A549 (cell line): Measurements from ENCODE around the gene CCDC50. TPM values are rescaled to one million over a fixed set of nuclear protein-coding genes. Genes with fewer than 3 reads are reported as not detected.

Experiments used
- ATAC-seq, 2 experiments: fragments of 200-7000 bp in 1 of 2; fragments of >200 bp in 1 of 2; cut with Nextera tagmentation in 1 of 2; cut with Tn5 transposase in 1 of 2; 3 replicates each; pipeline versions ENCODE4 v1.8.0 to v1.9.1; 2018 to 2020; ENCODE audit warnings: mild to moderate bottlenecking in 1 of 2, moderate library complexity in 1 of 2
- CTCF ChIA-PET: fragments of 300-600 bp; sonication (Branson Sonifier 250); formaldehyde crosslinking; extraction: SDS; loops from one replicate; lab custom pipeline; 2021; ENCODE audit warnings: antibody characterized with exemption, inconsistent platforms; lab: Yijun Ruan, JAX
- POLR2A ChIA-PET: fragments of 350-600 bp; formaldehyde crosslinking; extraction: SDS; loops from one replicate; lab custom pipeline; 2021; ENCODE audit warnings: antibody characterized with exemption, inconsistent platforms; lab: Yijun Ruan, JAX
- DNase-seq, 2 experiments: peaks; one replicate each; pipeline versions ENCODE4 v3.0.0 to v3.0.0-alpha.2; 2011 to 2016; ENCODE audit warnings: low read depth in 1 of 2, low spot score in 1 of 2
- FAIRE-seq: peaks from 2 replicates; lab custom pipeline; 2011; peaks lifted over from hg19 to GRCh38; lab: Jason Lieb, UNC
- H3K27ac ChIP-seq, 2 experiments: fragments of >200 bp; sonication (Bioruptor Twin); formaldehyde crosslinking; 3 replicates each; pipeline ENCODE4 v1.5.1; 2016 to 2017
- H3K4me1 ChIP-seq: fragments of >200 bp; sonication (Bioruptor Twin); formaldehyde crosslinking; 3 replicates; pipeline ENCODE4 v1.6.1; 2016
- H3K4me2 ChIP-seq: fragments of >200 bp; sonication (Bioruptor Twin); formaldehyde crosslinking; 3 replicates; pipeline ENCODE4 v1.6.1; 2016
- H3K4me3 ChIP-seq: fragments of >200 bp; sonication (Bioruptor Twin); formaldehyde crosslinking; 3 replicates; pipeline ENCODE4 v1.5.1; 2016
- H3K9me3 ChIP-seq: fragments of >200 bp; sonication (Bioruptor Twin); formaldehyde crosslinking; 3 replicates; pipeline ENCODE4 v1.6.1; 2016
- CBX2 ChIP-seq: fragments of 200-600 bp; sonication (generic); IDR thresholded peaks from 2 replicates; pipeline ENCODE4 v1.6.1; 2016; ENCODE audit warnings: low read depth, mild to moderate bottlenecking, borderline replicate concordance
- CBX8 ChIP-seq: fragments of 200-600 bp; sonication (generic); IDR thresholded peaks from 2 replicates; pipeline ENCODE4 v1.6.1; 2016
- CEBPB ChIP-seq, 2 experiments: fragments of >200 bp in 1 of 2; sonication (Bioruptor Twin) in 1 of 2; formaldehyde crosslinking in 1 of 2; IDR thresholded peaks; 2 replicates each; pipeline ENCODE4 v1.6.1; 2012 to 2016
- FOSL2 ChIP-seq, 2 experiments: fragments of 450-650 bp in 1 of 2; fragments of >200 bp in 1 of 2; sonication (Bioruptor Twin) in 1 of 2; formaldehyde crosslinking; IDR thresholded peaks; 2 replicates each; pipeline versions ENCODE4 v1.5.0 to v1.6.1; 2016 to 2020; ENCODE audit warnings: mild to moderate bottlenecking in 1 of 2, moderate library complexity in 1 of 2
- FOXS1 ChIP-seq: fragments of 250-450 bp; sonication (Bioruptor Pico); IDR thresholded peaks from 2 replicates; pipeline ENCODE4 v1.5.0; 2020; ENCODE audit warnings: mild to moderate bottlenecking, moderate library complexity
- HOXB13 ChIP-seq: fragments of 250-450 bp; sonication (Bioruptor Pico); IDR thresholded peaks from 2 replicates; pipeline ENCODE4 v1.5.0; 2020; ENCODE audit warnings: low read depth, mild to moderate bottlenecking, moderate library complexity
- JUN ChIP-seq, 2 experiments: fragments of >200 bp; sonication (Bioruptor Twin); formaldehyde crosslinking; IDR thresholded peaks; 2 replicates in 1 of 2; 3 replicates in 1 of 2; pipeline ENCODE4 v1.6.1; 2016 to 2017
- MAFK ChIP-seq: fragments of 450-650 bp; IDR thresholded peaks from 2 replicates; pipeline ENCODE4 v1.6.1; 2014; ENCODE audit not compliant: partially characterized antibody
- MAZ ChIP-seq: fragments of 150-350 bp; IDR thresholded peaks from 2 replicates; pipeline ENCODE4 v1.6.1; 2014; ENCODE audit warnings: antibody characterized with exemption, low read depth, low read length, borderline replicate concordance
- MYC ChIP-seq: IDR thresholded peaks from 2 replicates; pipeline ENCODE4 v1.6.1; 2012; ENCODE audit warnings: mild to moderate bottlenecking, inconsistent platforms, low read length, improper control_type of control experiment, borderline replicate concordance
- PHF8 ChIP-seq: fragments of 200-600 bp; sonication (generic); IDR thresholded peaks from 2 replicates; pipeline ENCODE4 v1.6.1; 2016; ENCODE audit warnings: low read depth, mild to moderate bottlenecking, antibody characterized with exemption, moderate library complexity, borderline replicate concordance
- POLR2AphosphoS2 ChIP-seq: conservative IDR thresholded peaks from 2 replicates; pipeline ENCODE4 v1.6.1; 2012; ENCODE audit warnings: low read length, improper control_type of control experiment, inconsistent platforms
- SMC3 ChIP-seq: fragments of >200 bp; sonication (Bioruptor Twin); formaldehyde crosslinking; IDR thresholded peaks from 3 replicates; pipeline ENCODE4 v1.6.1; 2018; ENCODE audit warnings: inconsistent platforms
- SREBF2 ChIP-seq: fragments of 450-650 bp; IDR thresholded peaks from 2 replicates; pipeline ENCODE4 v1.6.1; 2014; ENCODE audit warnings: mild to moderate bottlenecking, moderate library complexity
- TP53 ChIP-seq: fragments of 250-450 bp; sonication (Bioruptor Pico); IDR thresholded peaks from 2 replicates; pipeline ENCODE4 v1.5.0; 2021; ENCODE audit warnings: mild to moderate bottlenecking, moderate library complexity
- USF2 ChIP-seq: fragments of 450-650 bp; IDR thresholded peaks from 2 replicates; pipeline ENCODE4 v1.6.1; 2014; ENCODE audit warnings: antibody characterized with exemption
- ZFP36 ChIP-seq: fragments of 450-650 bp; IDR thresholded peaks from 2 replicates; pipeline ENCODE4 v1.6.1; 2014; ENCODE audit warnings: borderline replicate concordance; ENCODE audit not compliant: partially characterized antibody
- ZSCAN20 ChIP-seq: fragments of 250-450 bp; sonication (Bioruptor Pico); IDR thresholded peaks from 2 replicates; pipeline ENCODE4 v1.8.0; 2022; ENCODE audit warnings: mild to moderate bottlenecking, moderate library complexity
- WGBS: methylation state at CpG from one replicate; pipeline ENCODE4 v1.1.6; 2017; ENCODE audit errors: missing lambda C conversion rate; 5-methylcytosine and 5-hydroxymethylcytosine counted together
- polyA plus RNA-seq, 4 experiments: library from polyadenylated mRNA; depleted of rRNA in 3 of 4; stranded (reverse); fragments of >200 nt; fragmentation: RNase III in 1 of 4; extraction: RNeasy Plus Mini Kit Qiagen cat#74134 plus additional on column Dnase treatment in 1 of 4; gene quantifications; 2 replicates in 3 of 4; 3 replicates in 1 of 4; pipeline ENCODE4 v1.2.3, GENCODE V29; 2011 to 2017
- TF ChIP-seq, protein P1 (sequence below): fragments of 250-450 bp; sonication (Bioruptor Pico); IDR thresholded peaks from 2 replicates; pipeline ENCODE4 v1.5.0; 2020; ENCODE audit warnings: low read depth, mild to moderate bottlenecking, moderate library complexity
- TF ChIP-seq, protein P2 (sequence below): fragments of >200 bp; sonication (Bioruptor Twin); formaldehyde crosslinking; IDR thresholded peaks from 3 replicates; pipeline ENCODE4 v1.6.1; 2016
- TF ChIP-seq, protein P3 (sequence below): fragments of 150-350 bp; IDR thresholded peaks from 2 replicates; pipeline ENCODE4 v1.6.1; 2014; ENCODE audit warnings: low read depth, mild to moderate bottlenecking, low read length

CCDC50 gene
- polyA plus RNA-seq, 2 of the 4 experiments (the other 2 are of a cell fraction) = 20.1 to 43.8 TPM

DNA sequence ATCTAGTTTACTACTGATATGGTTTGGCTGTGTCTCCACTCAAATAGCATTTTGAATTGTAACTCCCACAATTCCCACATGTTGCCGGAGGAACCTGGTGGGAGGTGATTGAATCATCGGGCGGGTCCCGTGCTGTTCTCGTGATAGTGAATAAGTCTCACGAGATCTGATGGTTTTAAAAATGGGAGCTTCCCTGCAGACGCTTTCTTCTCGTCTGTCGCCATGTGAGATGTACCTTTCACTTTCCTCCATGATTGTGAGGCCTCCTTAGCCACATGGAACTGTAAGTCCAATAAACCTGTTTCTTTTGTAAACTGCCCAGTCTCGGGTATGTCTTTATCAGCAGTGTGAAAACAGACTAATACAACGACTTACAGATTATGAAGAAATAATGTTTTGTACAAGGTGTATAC lies 96.1 kb downstream of the CCDC50 start:
- POLR2A ChIA-PET = no interaction called here
- ATAC-seq (no peak), DNase-seq (no peak), FAIRE-seq (no peak)
- Histone ChIP-seq H3K27ac (no peak overlapping the region), H3K9me3 (no peaks in the 10 kb centered on the region), H3K4me1 (no peaks in the 10 kb centered on the region), H3K4me3 (no peak overlapping the region), H3K4me2 (no peak overlapping the region)
- TF ChIP-seq MAZ (no peak), PHF8 (no peak), CEBPB (IDR thresholded peaks at IDR 0.05) (no peak), SMC3 (no peak), POLR2AphosphoS2 (no peak), SREBF2 (no peak), ZSCAN20 (CRISPR knock-in tag) (no peak), MAFK (no peak), ZFP36 (no peak)
- TF ChIP-seq, protein P1, sequence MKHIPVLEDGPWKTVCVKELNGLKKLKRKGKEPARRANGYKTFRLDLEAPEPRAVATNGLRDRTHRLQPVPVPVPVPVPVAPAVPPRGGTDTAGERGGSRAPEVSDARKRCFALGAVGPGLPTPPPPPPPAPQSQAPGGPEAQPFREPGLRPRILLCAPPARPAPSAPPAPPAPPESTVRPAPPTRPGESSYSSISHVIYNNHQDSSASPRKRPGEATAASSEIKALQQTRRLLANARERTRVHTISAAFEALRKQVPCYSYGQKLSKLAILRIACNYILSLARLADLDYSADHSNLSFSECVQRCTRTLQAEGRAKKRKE (CRISPR knock-in tag) = no peak
- CTCF ChIA-PET = interaction anchor here (1.2 kb wide), 1 partner anchor 1019 kb away, joined by 4 read pairs; no protein-coding TSS in a partner anchor
- WGBS = 67% methylated on average over 11 of the region's 11 CpGs

DNA sequence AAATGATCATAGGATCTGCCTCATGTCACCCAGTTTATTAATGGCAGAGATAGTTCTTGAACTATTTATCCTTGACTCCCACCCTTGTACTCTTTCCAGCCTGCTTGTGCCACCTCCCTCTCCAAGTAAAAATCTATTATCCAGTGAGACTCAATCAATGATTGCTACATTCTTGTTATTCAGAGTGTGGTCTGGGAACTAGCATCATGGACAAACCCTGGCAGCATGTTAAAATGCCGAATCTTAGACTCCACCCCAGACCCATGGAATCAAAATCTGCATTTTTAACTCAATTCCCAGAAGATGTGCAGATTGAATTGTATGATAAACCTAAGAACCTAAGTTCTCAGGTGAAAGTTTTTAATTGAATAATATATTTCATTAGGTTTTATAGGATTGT lies 97.1 kb downstream of the CCDC50 start:
- TF ChIP-seq FOSL2 (IDR thresholded peaks at IDR 0.05) (no peak), FOSL2 (CRISPR knock-in tag; IDR thresholded peaks at IDR 0.05) (no peak), JUN (IDR thresholded peaks at IDR 0.05) (no peak), FOXS1 (CRISPR knock-in tag) (no peak), MYC (no peak), CEBPB (IDR thresholded peaks at IDR 0.05) (no peak), TP53 (CRISPR knock-in tag) (no peak), CBX2 (no peak), ZSCAN20 (CRISPR knock-in tag) (no peak), ZFP36 (no peak), CBX8 (no peak), HOXB13 (CRISPR knock-in tag) (no peak), USF2 (no peak)
- TF ChIP-seq, protein P2, sequence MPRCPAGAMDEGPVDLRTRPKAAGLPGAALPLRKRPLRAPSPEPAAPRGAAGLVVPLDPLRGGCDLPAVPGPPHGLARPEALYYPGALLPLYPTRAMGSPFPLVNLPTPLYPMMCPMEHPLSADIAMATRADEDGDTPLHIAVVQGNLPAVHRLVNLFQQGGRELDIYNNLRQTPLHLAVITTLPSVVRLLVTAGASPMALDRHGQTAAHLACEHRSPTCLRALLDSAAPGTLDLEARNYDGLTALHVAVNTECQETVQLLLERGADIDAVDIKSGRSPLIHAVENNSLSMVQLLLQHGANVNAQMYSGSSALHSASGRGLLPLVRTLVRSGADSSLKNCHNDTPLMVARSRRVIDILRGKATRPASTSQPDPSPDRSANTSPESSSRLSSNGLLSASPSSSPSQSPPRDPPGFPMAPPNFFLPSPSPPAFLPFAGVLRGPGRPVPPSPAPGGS = no peak
- TF ChIP-seq, protein P3, sequence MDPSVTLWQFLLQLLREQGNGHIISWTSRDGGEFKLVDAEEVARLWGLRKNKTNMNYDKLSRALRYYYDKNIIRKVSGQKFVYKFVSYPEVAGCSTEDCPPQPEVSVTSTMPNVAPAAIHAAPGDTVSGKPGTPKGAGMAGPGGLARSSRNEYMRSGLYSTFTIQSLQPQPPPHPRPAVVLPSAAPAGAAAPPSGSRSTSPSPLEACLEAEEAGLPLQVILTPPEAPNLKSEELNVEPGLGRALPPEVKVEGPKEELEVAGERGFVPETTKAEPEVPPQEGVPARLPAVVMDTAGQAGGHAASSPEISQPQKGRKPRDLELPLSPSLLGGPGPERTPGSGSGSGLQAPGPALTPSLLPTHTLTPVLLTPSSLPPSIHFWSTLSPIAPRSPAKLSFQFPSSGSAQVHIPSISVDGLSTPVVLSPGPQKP = no peak
- WGBS = 5% methylated on average over 1 of the region's 1 CpG
- H3K4me1 ChIP-seq = no peaks in the 10 kb centered on the region
- H3K27ac ChIP-seq = no peak overlapping the region
- H3K4me3 ChIP-seq = no peak overlapping the region
- CTCF ChIA-PET = no interaction called here
- no peak overlapping the region for H3K4me2 ChIP-seq
- FAIRE-seq (no peak), DNase-seq (no peak), ATAC-seq (no peak)
- POLR2A ChIA-PET = no interaction called here
- no peaks in the 10 kb centered on the region for H3K9me3 ChIP-seq
